AG04449 (cell line): ENCODE results near the gene FLRT1.

Experiments
- CTCF ChIA-PET: fragments of 350-600 bp; formaldehyde crosslinking; extraction: SDS; loops from one replicate; lab custom pipeline; 2021; ENCODE audit warnings: antibody characterized with exemption; lab: Yijun Ruan, JAX
- POLR2A ChIA-PET: fragments of 400-600, 350-600 bp; formaldehyde crosslinking; extraction: SDS; loops from one replicate; lab custom pipeline; 2020; ENCODE audit warnings: antibody characterized with exemption, inconsistent platforms; lab: Yijun Ruan, JAX
- DNase-seq: peaks from one replicate; pipeline ENCODE4 v3.0.0-alpha.2; 2010; ENCODE audit warnings: low read depth, low spot score
- H3K4me3 ChIP-seq: 2 replicates; pipeline ENCODE4 v1.5.1; 2011; ENCODE audit warnings: low read depth, mild to moderate bottlenecking, control low read depth, low read length
- CTCF ChIP-seq: IDR thresholded peaks from one replicate; pipeline ENCODE4 v1.5.1; 2011; ENCODE audit warnings: mild to moderate bottlenecking, moderate library complexity, low read length, control low read depth, inconsistent platforms; ENCODE audit not compliant: insufficient read depth; ENCODE audit errors: missing control alignments

FLRT1 gene

GRCh38 chr11:64076758-64077157 is 41.0 kb downstream of the FLRT1 start:
- TF ChIP-seq CTCF, result no peak
- CTCF ChIA-PET, result interaction anchor here (1.5 kb wide), 1 partner anchor 9 kb away, joined by 3 read pairs; no protein-coding TSS in a partner anchor
- DNase-seq, result no peak
- POLR2A ChIA-PET, result no interaction called here
- no peak overlapping the region for H3K4me3 ChIP-seq

- no peak for DNase-seq
- CTCF ChIA-PET, result interaction anchor here (1.5 kb wide), 1 partner anchor 10 kb away, joined by 3 read pairs; no protein-coding TSS in a partner anchor
- POLR2A ChIA-PET, result no interaction called here
- no peak overlapping the region for H3K4me3 ChIP-seq
- no peak for TF ChIP-seq CTCF
These were observed 41.9 kb downstream of the FLRT1 start for GRCh38 chr11:64077607-64078006.

GRCh38 chr11:64078284-64078683 is 42.6 kb downstream of the FLRT1 start:
- H3K4me3 ChIP-seq, result no peak overlapping the region
- ChIA-PET POLR2A (no interaction called here), CTCF (interaction anchor here (1.5 kb wide), 1 partner anchor 10 kb away, joined by 3 read pairs; no protein-coding TSS in a partner anchor)
- no peak for DNase-seq
- TF ChIP-seq CTCF, result no peak

DNA sequence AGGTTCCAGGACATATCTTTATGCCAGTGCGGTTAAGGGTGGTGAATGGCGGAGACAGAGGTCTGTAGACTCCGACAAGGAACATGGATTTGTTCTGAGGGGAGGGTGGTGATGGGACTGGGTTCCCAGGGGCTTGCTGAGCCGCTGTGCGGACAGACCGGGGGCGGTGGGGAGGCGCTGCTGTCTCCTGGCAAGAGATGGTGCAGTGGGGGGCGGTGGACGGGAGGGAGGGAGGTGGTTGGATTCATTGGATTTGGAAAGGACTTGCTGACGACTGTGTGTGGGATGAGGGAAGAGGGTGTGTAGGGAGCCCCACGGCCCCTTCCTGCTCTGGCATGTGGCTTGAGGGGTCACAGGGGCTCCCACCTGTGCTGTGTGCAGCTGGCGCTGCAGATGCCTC is 43.2 kb downstream of the FLRT1 start:
- no peak for DNase-seq
- POLR2A ChIA-PET, result no interaction called here
- CTCF ChIA-PET, result no interaction called here
- no peak overlapping the region for H3K4me3 ChIP-seq
- no peak for TF ChIP-seq CTCF

DNA sequence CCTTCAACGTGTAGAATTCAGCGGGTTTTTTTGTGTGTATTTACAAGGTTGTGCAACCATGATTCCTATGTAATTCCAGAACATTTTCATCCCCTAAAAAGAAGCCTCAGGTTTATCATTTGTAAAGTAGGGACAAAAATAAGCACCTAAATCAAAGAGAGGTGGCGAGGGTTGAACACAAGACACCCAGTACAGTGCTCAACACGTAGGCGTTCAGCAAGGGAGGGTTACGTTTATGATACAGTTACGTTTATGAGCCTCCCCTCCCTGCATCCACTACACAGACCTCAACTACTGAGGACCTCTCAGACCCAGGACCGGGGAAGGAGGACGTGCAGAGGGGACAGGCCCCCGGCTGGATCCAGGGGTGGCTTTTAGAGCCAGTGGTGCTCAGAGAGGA is 44.7 kb downstream of the FLRT1 start:
- H3K4me3 ChIP-seq, result no peak overlapping the region
- TF ChIP-seq CTCF, result no peak
- ChIA-PET POLR2A (no interaction called here), CTCF (no interaction called here)
- no peak for DNase-seq

- POLR2A ChIA-PET, result no interaction called here
- DNase-seq, result no peak
- CTCF ChIA-PET, result no interaction called here
- no peak for TF ChIP-seq CTCF
- H3K4me3 ChIP-seq, result no peak overlapping the region
These were observed 46.2 kb downstream of the FLRT1 start for GRCh38 chr11:64081745-64082442.
